Tibial nerve (tissue), 3 donors: ENCODE results near the gene B4GALT5.

ENCODE experiments used
- POLR2A ChIP-seq, 2 donors: fragments of 450-650 bp; IDR thresholded peaks; one replicate each; pipeline ENCODE4 v1.6.1; 2017; ENCODE audit warnings: antibody characterized with exemption in 2 of 2, mild to moderate bottlenecking in 2 of 2, moderate library complexity in 2 of 2
- TF ChIP-seq, protein P1 (sequence below), 5 experiments: fragments of 200-600 bp in 3 of 5; fragments of 450-650 bp in 2 of 5; sonication (generic) in 3 of 5; IDR thresholded peaks; one replicate each; pipeline ENCODE4 v1.5.1; 2016 to 2019; ENCODE audit warnings: antibody characterized with exemption in 5 of 5, mild to moderate bottlenecking in 3 of 5, moderate library complexity in 2 of 5

DNA sequence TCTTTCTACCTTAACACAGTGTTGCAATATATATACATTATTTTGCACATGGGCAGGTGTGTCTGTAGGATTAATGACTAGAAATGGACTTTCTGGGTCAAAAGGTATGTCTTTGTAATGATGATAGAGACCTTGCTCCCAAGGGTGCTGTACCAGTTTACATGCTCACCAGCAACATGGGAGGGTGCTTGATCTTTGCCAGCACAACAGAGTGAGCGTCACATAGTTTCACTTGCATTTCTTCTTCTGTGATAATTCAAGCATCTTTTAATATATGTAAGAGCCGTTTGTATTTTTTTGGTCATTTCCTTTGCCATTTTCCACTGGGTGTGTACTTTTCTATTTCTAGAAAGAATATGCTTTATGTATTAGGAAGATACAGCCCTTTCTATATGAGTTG is 23.6 kb upstream of the B4GALT5 start:
- TF ChIP-seq, protein P1, sequence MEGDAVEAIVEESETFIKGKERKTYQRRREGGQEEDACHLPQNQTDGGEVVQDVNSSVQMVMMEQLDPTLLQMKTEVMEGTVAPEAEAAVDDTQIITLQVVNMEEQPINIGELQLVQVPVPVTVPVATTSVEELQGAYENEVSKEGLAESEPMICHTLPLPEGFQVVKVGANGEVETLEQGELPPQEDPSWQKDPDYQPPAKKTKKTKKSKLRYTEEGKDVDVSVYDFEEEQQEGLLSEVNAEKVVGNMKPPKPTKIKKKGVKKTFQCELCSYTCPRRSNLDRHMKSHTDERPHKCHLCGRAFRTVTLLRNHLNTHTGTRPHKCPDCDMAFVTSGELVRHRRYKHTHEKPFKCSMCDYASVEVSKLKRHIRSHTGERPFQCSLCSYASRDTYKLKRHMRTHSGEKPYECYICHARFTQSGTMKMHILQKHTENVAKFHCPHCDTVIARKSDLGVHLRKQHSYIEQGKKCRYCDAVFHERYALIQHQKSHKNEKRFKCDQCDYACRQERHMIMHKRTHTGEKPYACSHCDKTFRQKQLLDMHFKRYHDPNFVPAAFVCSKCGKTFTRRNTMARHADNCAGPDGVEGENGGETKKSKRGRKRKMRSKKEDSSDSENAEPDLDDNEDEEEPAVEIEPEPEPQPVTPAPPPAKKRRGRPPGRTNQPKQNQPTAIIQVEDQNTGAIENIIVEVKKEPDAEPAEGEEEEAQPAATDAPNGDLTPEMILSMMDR (IDR thresholded peaks at IDR 0.05) = no peak
- no peak for TF ChIP-seq POLR2A (IDR thresholded peaks at IDR 0.05)
